Lower lobe of right lung (tissue), 2 donors: Measurements from ENCODE around the gene MUC5AC. TPM values are rescaled to one million over a fixed set of nuclear protein-coding genes. Genes with fewer than 3 reads are reported as not detected.
"Not testable (repeated sequence)": the region's sequence is repeated elsewhere in the genome, so short reads cannot be mapped to it uniquely, and the experiment has no call there.

Experiments used
- ATAC-seq, 2 donors: fragments of 200-7000 bp; cut with Tn5 transposase; one replicate each; pipeline ENCODE4 v1.9.1; 2020 to 2022; ENCODE audit warnings: mild to moderate bottlenecking in 2 of 2, moderate library complexity in 2 of 2
- DNase-seq: peaks from one replicate; pipeline ENCODE4 v3.0.0-alpha.2; 2020
- H3K27ac ChIP-seq: fragments of 200-600 bp; one replicate; pipeline ENCODE4 v1.8.0; 2022
- H3K27me3 ChIP-seq: fragments of 200-600 bp; one replicate; pipeline ENCODE4 v1.8.0; 2022; ENCODE audit warnings: low read depth
- H3K36me3 ChIP-seq: fragments of 200-600 bp; one replicate; pipeline ENCODE4 v1.8.0; 2022; ENCODE audit warnings: mild to moderate bottlenecking
- H3K4me1 ChIP-seq: fragments of 200-600 bp; one replicate; pipeline ENCODE4 v1.8.0; 2022
- H3K4me3 ChIP-seq: fragments of 200-600 bp; one replicate; pipeline ENCODE4 v1.8.0; 2022; ENCODE audit warnings: mild to moderate bottlenecking
- H3K9me3 ChIP-seq: fragments of 200-600 bp; one replicate; pipeline ENCODE4 v1.8.0; 2022
- CTCF ChIP-seq: fragments of 200-600 bp; IDR thresholded peaks from one replicate; pipeline ENCODE4 v1.8.0; 2022; ENCODE audit warnings: antibody characterized with exemption, mild to moderate bottlenecking
- intact Hi-C: fragments of 100-400 bp; cut with DNase I; formaldehyde crosslinking; loops from one replicate; pipeline ENCODE4 v1.11.0; 2022
- total RNA-seq: library from RNA; stranded (reverse); fragmentation: NEBNext Ultra II Directional; extraction: Animal tissue kit (Norgen Biotek cat#: 25700); gene quantifications from one replicate; pipeline ENCODE4 v1.2.1, GENCODE V29; 2021
- donor health status: DM: no; HTN: yes; CAD: no; lungs with severe emphysema.

MUC5AC gene
- total RNA-seq, 1 donor from 2014 or later: 0.35 TPM

- Histone ChIP-seq H3K4me3 (no peak overlapping the region), H3K4me1 (no peaks in the 10 kb centered on the region), H3K36me3 (no peaks in the 10 kb centered on the region), H3K27ac (no peak overlapping the region), H3K27me3 (peaks cover 18% of the 10 kb centered on the region), H3K9me3 (no peaks in the 10 kb centered on the region)
- intact Hi-C loops: no loop called here
- TF ChIP-seq CTCF: no peak
- DNase-seq (no peak), ATAC-seq (no peak)
Observed at GRCh38 chr11:1156506-1157340, 1.0 kb upstream of the MUC5AC start.

GRCh38 chr11:1157341-1157644, 460 bp upstream of the MUC5AC start:
- H3K4me3 ChIP-seq: no peak overlapping the region
- no peak overlapping the region for H3K27ac ChIP-seq

GRCh38 chr11:1158681-1159487, 1.1 kb downstream of the MUC5AC start:
- Histone ChIP-seq H3K27me3 (peaks cover 13% of the 10 kb centered on the region), H3K27ac (no peak overlapping the region), H3K9me3 (no peaks in the 10 kb centered on the region), H3K4me1 (no peaks in the 10 kb centered on the region), H3K36me3 (no peaks in the 10 kb centered on the region), H3K4me3 (no peak overlapping the region)
- TF ChIP-seq CTCF: no peak
- intact Hi-C loops: no loop called here
- ATAC-seq (no peak), DNase-seq (no peak)

More at GRCh38 chr11:1157341-1157644, 460 bp upstream of the MUC5AC start:
- Histone ChIP-seq H3K4me1 (no peaks in the 10 kb centered on the region), H3K27me3 (peaks cover 16% of the 10 kb centered on the region), H3K36me3 (no peaks in the 10 kb centered on the region), H3K9me3 (no peaks in the 10 kb centered on the region)
- DNase-seq (no peak), ATAC-seq (no peak)
- no peak for TF ChIP-seq CTCF
- intact Hi-C loops: no loop called here

- intact Hi-C loops, H3K9me3 ChIP-seq, H3K4me1 ChIP-seq, H3K27ac ChIP-seq, H3K4me3 ChIP-seq, H3K36me3 ChIP-seq, ATAC-seq, DNase-seq: not testable (repeated sequence)
- peaks cover 20% of the 10 kb centered on the region for H3K27me3 ChIP-seq
Observed at GRCh38 chr11:1159488-1160220, 1.9 kb downstream of the MUC5AC start.

- Histone ChIP-seq H3K4me3 (no peak overlapping the region), H3K27me3 (peaks cover 20% of the 10 kb centered on the region)
- intact Hi-C loops: no loop called here
Observed at GRCh38 chr11:1160231-1161101, 2.7 kb downstream of the MUC5AC start.

More at GRCh38 chr11:1160231-1161101, 2.7 kb downstream of the MUC5AC start:
- Histone ChIP-seq H3K36me3 (no peaks in the 10 kb centered on the region), H3K27ac (no peak overlapping the region), H3K9me3 (no peaks in the 10 kb centered on the region), H3K4me1 (no peaks in the 10 kb centered on the region)
- DNase-seq (no peak), ATAC-seq (no peak)
- TF ChIP-seq CTCF: no peak
